Activated naive CD8-positive, alpha-beta T cell treated with anti-CD3 and anti-CD28 coated beads, Interleukin-2, amount 10 ng/mL, durations not matched to agents 7 days and 5 days (primary cell): ENCODE measurements around the gene TSSK3. TPM values are rescaled to one million over a fixed set of nuclear protein-coding genes. Genes with fewer than 3 reads are reported as not detected.

Experiments used
- ATAC-seq: fragments of 150-1000 bp; cut with Tn5 transposase; one replicate; pipeline ENCODE4 v1.10.0; 2021; ENCODE audit warnings: low read depth, moderate library complexity
- POLR2A ChIA-PET: fragments of 350-600 bp; sonication (Branson Sonifier 250); formaldehyde crosslinking; loops from one replicate; lab custom pipeline; 2021; ENCODE audit warnings: antibody characterized with exemption; lab: Charles Lee
- DNase-seq: peaks from one replicate; pipeline ENCODE4 v3.0.0; 2021
- H3K27ac Mint-ChIP-seq: one replicate; pipeline ENCODE4 v1.8.0; 2022; ENCODE audit warnings: mild to moderate bottlenecking, mixed read lengths
- H3K27me3 Mint-ChIP-seq: one replicate; pipeline ENCODE4 v1.8.0; 2022; ENCODE audit warnings: mild to moderate bottlenecking, moderate library complexity, mixed read lengths
- H3K36me3 Mint-ChIP-seq: one replicate; pipeline ENCODE4 v1.8.0; 2021; ENCODE audit warnings: mild to moderate bottlenecking, mixed read lengths
- H3K4me1 Mint-ChIP-seq: one replicate; pipeline ENCODE4 v1.8.0; 2021; ENCODE audit warnings: mixed read lengths
- H3K4me3 Mint-ChIP-seq: one replicate; pipeline ENCODE4 v1.8.0; 2022; ENCODE audit warnings: mild to moderate bottlenecking, moderate library complexity, mixed read lengths
- H3K9me3 Mint-ChIP-seq: one replicate; pipeline ENCODE4 v1.8.0; 2021; ENCODE audit warnings: mixed read lengths
- total RNA-seq, 2 experiments: library from RNA; stranded (reverse); gene quantifications; one replicate each; pipeline ENCODE4 v1.2.3, GENCODE V29; 2021

TSSK3 gene
- total RNA-seq, 2 experiments from 2014 or later: 0.51 to 1.6 TPM

DNA sequence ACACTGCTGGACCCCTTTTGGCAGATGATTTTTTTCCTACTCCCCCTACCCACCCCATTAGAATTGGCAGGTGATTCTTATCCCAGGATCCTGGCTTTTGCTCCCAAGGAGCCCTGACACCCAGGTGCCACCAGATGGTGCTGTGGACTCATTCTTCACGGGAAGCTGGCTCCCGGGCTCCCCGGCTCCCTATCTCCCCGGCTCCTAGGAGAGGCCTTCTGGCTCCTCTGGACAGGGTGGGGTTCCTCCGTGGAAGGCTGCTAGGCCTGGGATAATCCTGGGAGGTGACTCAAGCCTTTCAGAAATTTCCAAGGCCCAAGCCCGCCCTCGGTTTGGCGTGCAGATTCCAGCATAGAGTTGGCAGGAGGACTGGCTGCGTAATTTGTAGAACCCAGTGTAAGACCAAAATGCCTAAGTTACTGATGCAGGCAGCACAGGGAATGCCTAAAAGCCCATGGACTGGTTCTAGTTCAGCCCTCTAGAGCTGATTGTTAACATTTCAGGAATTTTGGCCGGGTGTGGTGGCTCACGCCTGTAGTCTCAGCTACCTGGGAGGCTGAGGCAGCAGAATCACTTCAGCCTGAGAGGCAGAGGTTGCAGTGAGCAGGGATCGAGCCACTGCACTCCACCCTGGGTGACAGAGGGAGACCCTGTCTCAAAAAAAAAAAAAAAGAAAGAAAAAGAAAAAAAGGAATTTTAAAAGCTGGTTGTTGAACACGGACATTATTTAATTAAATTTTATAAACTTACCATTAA is 38.7 kb downstream of the TSSK3 start:
- H3K4me3 Mint-ChIP-seq: no peak overlapping the region
- POLR2A ChIA-PET: interaction anchor here (0.7 to 1.0 kb wide), 4 partner anchors 10 to 309 kb away, joined by 3 to 4 read pairs (median 3); no protein-coding TSS in a partner anchor
- peaks cover 2% of the 10 kb centered on the region for H3K27me3 Mint-ChIP-seq
- no peaks in the 10 kb centered on the region for H3K36me3 Mint-ChIP-seq
- H3K27ac Mint-ChIP-seq: no peak overlapping the region
- ATAC-seq: peak; percentile 54
- no peaks in the 10 kb centered on the region for H3K9me3 Mint-ChIP-seq
- no peaks in the 10 kb centered on the region for H3K4me1 Mint-ChIP-seq
- peak; percentile 59 for DNase-seq

GRCh38 chr1:32404946-32405345 is 42.6 kb downstream of the TSSK3 start:
- H3K4me3 Mint-ChIP-seq: no peak overlapping the region
- no peak overlapping the region for H3K27ac Mint-ChIP-seq
- H3K27me3 Mint-ChIP-seq: peaks cover 2% of the 10 kb centered on the region
- DNase-seq (no peak), ATAC-seq (no peak)
- H3K9me3 Mint-ChIP-seq: no peaks in the 10 kb centered on the region
- POLR2A ChIA-PET: interaction anchor here (0.7 kb wide), 1 partner anchor 667 kb away, joined by 3 read pairs; no protein-coding TSS in a partner anchor
- no peaks in the 10 kb centered on the region for H3K36me3 Mint-ChIP-seq
- H3K4me1 Mint-ChIP-seq: no peaks in the 10 kb centered on the region

DNA sequence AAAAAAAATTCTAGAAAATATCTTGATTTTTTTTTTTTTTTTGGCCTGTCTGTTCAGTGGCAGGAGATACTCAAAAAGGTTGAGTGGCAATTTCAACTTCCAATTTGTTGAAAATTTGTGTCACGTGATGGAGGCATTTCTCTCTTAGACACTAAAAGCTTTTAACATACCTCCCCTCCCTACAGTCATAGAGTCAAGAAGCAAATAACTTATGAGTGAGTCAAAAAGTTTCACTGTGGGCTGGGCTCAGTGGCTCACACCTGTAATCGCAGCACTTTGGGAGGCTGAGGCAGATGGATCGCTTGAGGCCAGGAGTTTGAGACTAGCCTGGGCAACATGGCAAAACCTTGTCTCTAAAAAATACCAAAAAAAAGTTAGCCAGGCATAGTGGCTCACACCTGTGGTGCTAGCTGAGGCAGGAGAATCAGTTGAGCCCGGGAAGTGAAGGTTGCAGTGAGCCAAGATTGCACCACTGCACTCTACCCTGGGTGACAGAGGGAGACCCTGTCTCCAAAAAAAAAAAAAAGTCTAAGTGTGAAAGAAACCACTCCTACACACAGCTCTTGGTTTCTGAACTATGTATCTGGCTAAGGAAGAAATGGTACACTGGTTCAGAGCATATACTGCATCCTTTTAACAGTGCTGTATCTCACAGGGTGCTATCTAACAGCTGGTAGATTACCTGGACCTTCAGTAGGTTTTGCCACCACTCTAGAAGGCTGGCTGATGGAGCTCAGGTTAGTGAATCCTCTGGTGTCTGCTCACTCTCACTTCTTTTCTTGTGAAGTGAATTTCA is 43.5 kb downstream of the TSSK3 start:
- Mint-ChIP-seq H3K4me3 (no peak overlapping the region), H3K9me3 (no peaks in the 10 kb centered on the region), H3K36me3 (no peaks in the 10 kb centered on the region), H3K4me1 (no peaks in the 10 kb centered on the region), H3K27ac (no peak overlapping the region), H3K27me3 (peaks cover 4% of the 10 kb centered on the region)
- DNase-seq (no peak), ATAC-seq (no peak)
- POLR2A ChIA-PET: interaction anchor here (0.7 kb wide), 2 partner anchors 11 to 666 kb away, joined by 3 read pairs; partner anchors contain the start of gene BSDC1

GRCh38 chr1:32406629-32407111 is 44.3 kb downstream of the TSSK3 start:
- Mint-ChIP-seq H3K36me3 (no peaks in the 10 kb centered on the region), H3K4me3 (no peak overlapping the region), H3K4me1 (no peaks in the 10 kb centered on the region), H3K9me3 (no peaks in the 10 kb centered on the region), H3K27me3 (peaks cover 9% of the 10 kb centered on the region), H3K27ac (no peak overlapping the region)
- DNase-seq (no peak), ATAC-seq (no peak)
- POLR2A ChIA-PET: interaction anchor here (0.7 kb wide), 1 partner anchor 12 kb away, joined by 3 read pairs; the partner anchor contains the start of gene BSDC1

GRCh38 chr1:32411261-32411660 is 48.9 kb downstream of the TSSK3 start:
- ATAC-seq (no peak), DNase-seq (no peak)
- H3K27me3 Mint-ChIP-seq: peaks cover 18% of the 10 kb centered on the region
- H3K36me3 Mint-ChIP-seq: no peaks in the 10 kb centered on the region
- no peaks in the 10 kb centered on the region for H3K9me3 Mint-ChIP-seq
- no peak overlapping the region for H3K27ac Mint-ChIP-seq
- POLR2A ChIA-PET: interaction anchor here (0.8 to 1.3 kb wide), 2 partner anchors 9 to 361 kb away, joined by 4 read pairs; no protein-coding TSS in a partner anchor
- H3K4me3 Mint-ChIP-seq: no peak overlapping the region
- H3K4me1 Mint-ChIP-seq: peaks cover 3% of the 10 kb centered on the region

DNA sequence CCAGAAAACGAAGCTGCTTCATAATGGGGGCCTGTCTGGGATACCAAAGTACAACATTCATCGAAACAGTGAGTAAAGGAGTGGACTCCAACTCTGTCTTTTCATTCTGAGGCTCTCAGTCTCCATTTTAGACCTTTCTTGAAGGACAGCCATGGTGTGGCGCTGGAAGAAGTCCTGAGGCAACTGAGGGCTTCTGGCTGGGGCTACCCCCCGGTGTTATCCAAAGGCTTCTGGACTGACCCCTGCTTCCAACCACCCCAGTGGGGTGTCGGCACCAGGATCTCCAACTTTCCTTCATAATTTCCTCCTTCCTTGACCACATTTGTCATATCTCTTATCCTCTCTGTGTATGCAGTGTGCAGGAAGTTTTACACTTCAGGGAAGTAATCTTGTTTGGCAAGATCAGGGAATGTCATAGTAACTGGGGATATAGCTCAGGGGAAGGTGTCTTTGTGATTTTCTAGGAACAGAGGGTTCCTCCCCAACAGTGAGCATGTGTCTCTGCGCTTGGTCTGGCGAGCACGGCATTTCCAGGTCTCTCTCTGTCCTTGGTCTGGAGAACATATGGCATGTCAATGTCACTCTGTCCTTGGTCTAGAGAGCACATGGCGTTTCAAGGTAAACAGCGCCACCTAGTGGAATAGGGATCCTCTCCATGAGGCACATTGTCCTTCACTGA is 51.3 kb downstream of the TSSK3 start:
- peak; percentile 78 for ATAC-seq
- Mint-ChIP-seq H3K9me3 (no peaks in the 10 kb centered on the region), H3K36me3 (no peaks in the 10 kb centered on the region), H3K27me3 (peaks cover 22% of the 10 kb centered on the region), H3K4me1 (peaks cover 3% of the 10 kb centered on the region), H3K4me3 (no peak overlapping the region), H3K27ac (no peak overlapping the region)
- DNase-seq: peak; percentile 47
- POLR2A ChIA-PET: no interaction called here

Other genes starting within 250 kb of the TSSK3 start
- gene TXLNA, start 182.9 kb upstream of the TSSK3 start, total RNA-seq: 10 to 100 TPM; 62.5 to 68.8 TPM
- gene CCDC28B, start 161.9 kb upstream of the TSSK3 start, total RNA-seq: 10 to 100 TPM; 48.6 to 55.6 TPM
- gene IQCC, start 156.9 kb upstream of the TSSK3 start, total RNA-seq: 1 to 10 TPM; 4.9 to 6.0 TPM
- gene DCDC2B, start 153.4 kb upstream of the TSSK3 start, total RNA-seq: under 1 TPM; 0.17 to 0.22 TPM
- gene TMEM234, start 140.2 kb upstream of the TSSK3 start, total RNA-seq: 10 to 100 TPM; 15.7 to 16.5 TPM
- gene EIF3I, start 140.1 kb upstream of the TSSK3 start, total RNA-seq: 100 to 1,000 TPM; 123 to 130 TPM
- 1 to 10 TPM in 1 of 2 experiments, under 1 TPM in 1; 0.88 to 1.1 TPM for gene FAM167B, start 115.3 kb upstream of the TSSK3 start, total RNA-seq
- 100 to 1,000 TPM; 460 to 472 TPM for gene LCK, start 111.3 kb upstream of the TSSK3 start, total RNA-seq
- gene HDAC1, start 70.5 kb upstream of the TSSK3 start, total RNA-seq: 100 to 1,000 TPM; 195 to 197 TPM
- 10 to 100 TPM; 21.7 to 22.0 TPM for gene MARCKSL1, start 26.3 kb upstream of the TSSK3 start, total RNA-seq
- 10 to 100 TPM; 17.4 to 17.6 TPM for gene FAM229A, start 54 bp upstream of the TSSK3 start, total RNA-seq
- gene BSDC1, start 31.9 kb downstream of the TSSK3 start, total RNA-seq: 10 to 100 TPM; 58.0 to 63.2 TPM
- not detected for gene ZBTB8B, start 102.5 kb downstream of the TSSK3 start, total RNA-seq
- under 1 TPM in 1 of 2 experiments, not detected in 1; 0.06 TPM for gene ZBTB8A, start 176.9 kb downstream of the TSSK3 start, total RNA-seq